Embryonic facial prominence (tissue), 1 donor: Measurements from ENCODE around the gene ZMAT5.

ENCODE experiments used
- DNase-seq: peaks from one replicate; pipeline ENCODE4 v3.0.0-alpha.2; 2016; ENCODE audit errors: extremely low spot score

The ZMAT5 gene

GRCh38 chr22:29706486-29706885 is 60.3 kb downstream of the ZMAT5 start:
- DNase-seq, result no peak

DNA sequence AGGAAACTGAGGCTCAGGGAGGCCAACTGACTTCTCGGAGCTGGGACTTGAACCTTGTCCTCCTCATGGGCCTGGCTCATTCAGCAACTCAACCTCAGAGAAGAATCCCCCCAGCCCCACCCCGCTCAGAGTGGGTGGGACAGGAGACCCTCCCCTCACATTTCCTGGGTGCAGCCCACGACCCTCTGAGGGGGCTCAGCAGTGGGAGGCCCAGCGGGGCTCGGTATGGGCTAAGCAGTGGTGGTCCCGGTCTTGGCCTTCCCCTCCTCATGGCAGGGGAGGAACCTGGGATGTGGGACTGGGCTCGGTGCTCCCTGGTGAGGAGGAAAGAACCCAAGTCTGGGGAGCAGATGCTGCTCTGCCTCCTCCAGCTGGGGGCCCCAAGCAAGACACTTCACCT is 61.2 kb downstream of the ZMAT5 start:
- DNase-seq, result no peak

GRCh38 chr22:29704528-29705285 is 62.1 kb downstream of the ZMAT5 start:
- no peak for DNase-seq

DNA sequence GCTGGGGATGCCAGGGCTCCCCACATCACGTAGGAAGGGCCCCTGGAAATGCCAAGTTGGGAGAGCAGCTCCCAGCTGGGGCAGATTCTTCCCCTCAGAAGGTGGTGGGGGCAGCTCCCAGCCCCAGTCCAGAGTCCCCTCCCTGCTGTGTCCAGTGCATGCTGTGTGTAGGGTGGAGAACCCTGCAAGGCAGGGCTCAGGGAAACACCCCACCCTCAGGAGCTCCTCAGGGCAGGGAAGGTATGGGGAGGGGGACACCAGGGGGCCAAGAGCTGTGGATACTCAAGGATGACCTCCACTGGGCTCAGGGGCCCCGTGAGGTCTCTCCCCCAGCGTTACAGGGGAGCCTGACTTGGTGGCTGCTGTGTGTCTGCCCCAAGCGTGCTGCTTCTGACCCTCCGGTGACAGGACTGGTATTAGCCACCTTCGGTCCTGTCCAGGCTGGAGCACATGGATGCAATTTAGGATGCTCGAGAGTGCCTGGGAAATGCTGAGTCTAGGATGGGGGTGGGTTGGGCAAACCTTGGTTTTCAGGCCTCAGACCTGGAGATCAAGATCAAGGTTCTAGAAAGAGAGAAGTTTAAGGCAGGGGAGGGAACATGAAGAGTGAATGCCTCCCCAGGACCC is 63.1 kb downstream of the ZMAT5 start:
- DNase-seq, result no peak

- DNase-seq, result no peak
Measured at GRCh38 chr22:29702931-29703501, 63.8 kb downstream of the ZMAT5 start.

DNA sequence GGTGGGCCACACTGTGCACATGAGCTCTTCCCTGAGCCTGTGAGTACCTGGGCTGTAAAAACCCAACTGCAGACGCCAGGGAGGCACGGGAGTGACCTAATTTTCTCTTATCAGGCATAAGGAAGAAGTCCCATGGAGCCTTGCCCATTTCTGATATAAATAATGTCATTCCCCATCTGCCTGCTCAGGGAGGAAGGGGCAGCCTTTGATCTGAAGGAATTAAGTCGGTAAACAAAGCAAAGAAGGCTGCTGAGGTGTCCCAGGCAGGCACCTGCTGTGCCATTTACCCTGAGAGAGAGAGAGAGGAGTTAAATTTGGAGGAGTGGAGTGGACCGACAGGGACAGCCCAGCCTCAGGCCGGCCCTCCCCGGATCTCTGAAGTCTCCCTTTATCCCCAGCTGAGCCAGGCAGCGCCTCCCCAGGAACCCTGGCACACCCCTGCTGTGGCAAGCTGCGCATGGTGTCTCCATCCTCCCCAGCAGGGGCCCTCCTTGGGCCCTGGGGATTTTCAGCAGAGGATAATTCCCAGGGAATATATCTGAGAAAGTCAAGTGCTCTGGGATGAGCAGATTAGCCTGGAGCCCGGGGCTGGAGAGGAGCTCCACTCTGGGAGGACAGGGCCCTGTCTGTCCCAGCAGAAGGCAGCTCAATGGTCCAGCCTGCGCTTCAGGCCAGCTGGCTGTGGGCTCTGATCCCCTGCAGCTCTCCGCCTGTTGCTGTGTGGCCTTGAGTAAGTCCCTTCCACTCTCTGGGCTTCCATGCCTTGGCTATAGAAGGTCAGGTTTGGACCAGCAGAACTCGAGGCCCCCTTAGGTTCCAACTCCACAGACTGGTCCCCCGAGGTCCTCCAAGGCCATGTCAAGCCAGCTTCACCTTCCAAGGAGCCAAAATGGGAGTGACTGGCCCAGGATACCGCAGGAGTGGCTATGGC is 64.5 kb downstream of the ZMAT5 start:
- DNase-seq, result no peak

DNA sequence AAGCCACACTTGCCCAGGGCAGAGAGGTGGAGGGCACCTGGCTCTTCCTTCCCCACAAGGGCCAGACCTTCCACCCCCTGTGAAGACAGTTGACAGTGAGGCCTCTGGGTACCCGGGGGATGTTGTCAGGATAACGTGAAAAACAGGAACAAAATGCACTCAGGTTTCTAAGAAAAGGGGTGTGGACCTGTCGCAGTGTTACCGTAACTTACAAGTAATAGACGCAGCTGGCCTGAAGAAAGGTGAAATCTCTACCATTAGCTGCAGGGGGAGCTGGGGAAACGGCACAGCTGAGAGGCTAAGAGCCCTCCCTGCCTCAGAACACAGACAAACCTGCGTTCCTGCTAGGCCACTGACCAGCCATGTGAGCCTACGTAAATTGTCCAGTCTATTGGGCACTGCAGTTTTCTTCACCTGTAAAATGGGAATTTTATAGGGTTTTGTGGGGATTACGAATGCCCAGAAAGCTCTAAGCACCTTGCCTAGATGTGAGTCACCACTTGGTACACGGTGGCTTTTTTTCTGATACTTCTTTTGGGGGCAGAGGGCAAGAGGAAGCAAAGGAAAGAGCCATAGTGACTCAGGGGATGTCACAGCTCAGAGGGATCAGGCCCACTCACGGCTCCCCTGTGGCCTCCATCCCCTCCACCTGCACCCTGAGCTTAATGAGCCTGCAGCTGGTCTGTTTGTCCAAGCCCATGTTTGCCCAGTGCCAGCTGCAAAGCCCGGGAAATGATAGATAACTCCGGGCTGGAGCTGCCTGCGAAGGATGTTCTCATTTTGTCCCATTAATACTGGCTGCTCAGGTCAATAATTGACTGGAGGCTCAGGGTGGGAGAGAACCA is 65.4 kb downstream of the ZMAT5 start:
- DNase-seq, result no peak

- DNase-seq, result no peak
Measured at GRCh38 chr22:29700900-29701154, 66.0 kb downstream of the ZMAT5 start.

GRCh38 chr22:29700206-29700899 is 66.5 kb downstream of the ZMAT5 start:
- DNase-seq, result no peak

GRCh38 chr22:29697853-29698598 is 68.8 kb downstream of the ZMAT5 start:
- DNase-seq, result no peak

DNA sequence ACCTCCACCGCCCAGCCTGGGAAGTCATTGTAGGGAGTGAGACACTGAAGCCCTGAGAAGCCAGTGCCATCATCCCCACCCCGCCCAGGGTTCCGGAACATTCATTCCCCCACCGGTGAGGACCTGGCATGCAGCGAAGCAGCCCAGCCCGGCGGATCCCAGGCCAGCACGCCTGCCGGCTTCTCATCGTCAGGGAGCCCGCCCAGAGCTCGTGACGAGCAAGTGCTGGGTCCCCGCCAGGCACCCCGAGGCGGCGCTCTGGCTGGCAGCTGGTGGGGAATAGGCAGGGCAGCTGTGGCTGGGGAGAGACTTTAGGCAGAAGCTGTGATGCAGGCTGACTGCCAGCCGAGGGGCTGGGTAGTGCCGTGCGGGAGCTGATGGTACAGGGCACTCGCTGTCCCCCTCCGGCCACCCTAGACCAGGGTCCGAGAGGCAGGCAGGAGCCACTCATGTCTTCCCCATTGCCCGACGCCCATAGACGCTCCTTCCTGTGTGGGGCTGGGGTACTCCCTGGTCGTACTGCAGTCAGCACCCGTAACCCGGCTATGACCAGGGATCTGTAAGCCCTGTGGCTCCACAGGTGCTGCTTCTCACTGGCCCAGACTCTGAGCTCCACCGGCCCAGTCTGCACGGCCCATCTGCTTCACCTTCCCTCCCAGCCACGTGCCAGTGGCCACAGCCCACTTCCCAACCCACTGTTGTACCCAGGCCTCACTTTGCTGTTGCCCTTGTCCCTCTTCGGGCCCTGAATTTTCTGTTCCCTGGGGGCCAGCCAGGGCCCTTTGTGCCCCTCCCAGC is 71.5 kb downstream of the ZMAT5 start:
- DNase-seq, result no peak

DNA sequence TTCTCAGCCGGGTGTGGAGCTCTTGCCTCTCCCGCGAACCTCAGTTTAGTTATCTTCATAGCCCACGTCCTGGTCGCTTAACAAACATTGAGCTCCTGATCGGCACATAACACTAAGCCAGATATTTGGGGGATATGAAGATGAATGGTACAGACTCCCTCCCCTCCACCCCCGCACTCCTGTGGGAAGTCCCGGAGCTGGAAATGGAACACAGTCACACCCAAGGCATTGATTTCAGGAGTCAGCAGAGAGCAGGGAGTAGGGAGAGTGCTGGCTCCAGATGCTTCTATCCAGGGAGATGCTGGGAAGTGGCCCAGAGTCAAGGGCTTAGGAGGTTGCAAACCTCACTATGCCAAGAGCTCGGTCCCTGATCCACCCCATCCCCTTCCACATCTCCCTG is 73.1 kb downstream of the ZMAT5 start:
- no peak for DNase-seq

DNA sequence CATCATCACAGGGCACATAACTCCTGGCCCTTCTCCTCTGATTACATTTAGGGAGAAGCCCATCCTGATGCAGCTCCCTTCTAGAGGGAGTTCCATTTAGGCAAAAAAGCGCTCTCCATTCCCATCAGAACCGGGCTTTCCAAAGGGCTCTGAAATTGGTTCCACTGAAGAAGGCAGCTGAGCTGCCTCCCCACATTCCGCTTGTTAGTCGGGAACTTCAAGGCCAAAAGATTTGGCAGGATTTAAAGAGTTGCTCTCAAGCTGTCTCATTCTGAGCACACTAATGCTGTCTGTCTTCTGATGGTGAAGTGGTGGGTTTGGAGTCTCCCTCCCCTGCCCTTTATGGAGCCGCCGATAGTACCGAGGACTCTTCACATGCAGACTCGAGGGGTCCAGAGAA is 73.6 kb downstream of the ZMAT5 start:
- DNase-seq, result no peak

GRCh38 chr22:29692327-29692640 is 74.5 kb downstream of the ZMAT5 start:
- no peak for DNase-seq

- no peak for DNase-seq
Measured at GRCh38 chr22:29691636-29692326, 75.0 kb downstream of the ZMAT5 start.

GRCh38 chr22:29690476-29690875 is 76.3 kb downstream of the ZMAT5 start:
- no peak for DNase-seq

- no peak for DNase-seq
Measured at GRCh38 chr22:29689880-29690213, 77.0 kb downstream of the ZMAT5 start.

- DNase-seq, result no peak
Measured at GRCh38 chr22:29689206-29689879, 77.5 kb downstream of the ZMAT5 start.
